IgD-negative memory B cell (primary cell): ENCODE measurements around the gene ELP6. TPM values are rescaled to one million over a fixed set of nuclear protein-coding genes. Genes with fewer than 3 reads are reported as not detected.
A peak's percentile ranks its signal among the peaks of the same experiment; 100 is the strongest.
"Not testable (repeated sequence)": the region's sequence is repeated elsewhere in the genome, so short reads cannot be mapped to it uniquely, and the experiment has no call there.

Experiments
- H3K27ac Mint-ChIP-seq, 3 donors: one replicate each; pipeline ENCODE4 v1.8.0; 2020 to 2022; ENCODE audit warnings: mild to moderate bottlenecking in 3 of 3, mixed read lengths in 3 of 3, moderate library complexity in 1 of 3
- H3K27me3 Mint-ChIP-seq: one replicate; pipeline ENCODE4 v1.8.0; 2021; ENCODE audit warnings: mixed read lengths
- H3K36me3 Mint-ChIP-seq: one replicate; pipeline ENCODE4 v1.8.0; 2020; ENCODE audit warnings: mild to moderate bottlenecking, mixed read lengths
- H3K4me1 Mint-ChIP-seq, 3 donors: one replicate each; pipeline ENCODE4 v1.8.0; 2020 to 2022; ENCODE audit warnings: mixed read lengths in 3 of 3, mild to moderate bottlenecking in 1 of 3
- H3K4me3 Mint-ChIP-seq, 4 donors: one replicate each; pipeline ENCODE4 v1.8.0; 2020 to 2022; ENCODE audit warnings: mild to moderate bottlenecking in 4 of 4, mixed read lengths in 4 of 4, moderate library complexity in 3 of 4
- H3K9me3 Mint-ChIP-seq, 3 donors: one replicate each; pipeline ENCODE4 v1.8.0; 2020 to 2021; ENCODE audit warnings: mixed read lengths in 3 of 3, mild to moderate bottlenecking in 1 of 3
- polyA plus RNA-seq: library from polyadenylated mRNA; unstranded; fragments of 300-500 nt; fragmentation: Illumina TruSeq; gene quantifications from one replicate; pipeline ENCODE4 v1.2.3, GENCODE V29; 2021

ELP6 gene
- polyA plus RNA-seq, 1 donor from 2014 or later = 39.2 TPM

DNA sequence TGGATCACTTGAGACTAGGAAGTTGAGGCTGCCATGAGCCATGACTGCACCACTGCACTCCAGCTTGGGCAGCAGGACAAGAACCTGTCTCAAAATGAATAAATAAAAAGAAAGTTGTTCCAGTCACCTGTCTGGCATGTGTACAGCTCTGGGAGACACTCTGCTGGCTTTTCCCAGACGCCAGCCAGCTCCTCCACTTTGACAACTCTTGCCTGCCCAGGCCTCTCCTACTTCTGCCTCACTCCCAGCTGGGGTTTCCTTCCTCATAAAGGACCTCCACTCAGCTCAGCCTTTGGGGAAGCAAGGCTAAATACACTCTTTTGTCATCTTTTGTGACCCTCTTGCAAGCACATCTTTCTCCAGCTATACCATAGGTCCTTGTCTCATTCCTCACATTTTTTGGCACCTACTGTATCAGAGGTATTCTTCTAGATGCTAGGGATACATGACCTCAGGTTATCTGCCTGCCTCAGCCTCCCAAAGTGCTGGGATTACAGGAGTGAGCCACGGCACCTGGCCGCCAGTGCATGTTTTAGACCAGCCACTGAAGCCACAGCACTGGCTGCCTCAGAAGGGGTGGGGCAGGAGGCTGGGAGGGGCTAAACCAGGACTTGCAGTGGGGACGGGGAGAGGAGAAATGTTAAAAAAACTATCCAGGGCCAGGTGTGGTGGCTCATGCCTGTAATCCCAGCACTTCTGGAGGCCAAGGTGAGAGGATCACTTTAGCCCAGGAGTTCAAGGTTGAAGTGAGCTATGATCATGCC, 10.0 kb upstream of the ELP6 start:
- peaks cover 2% of the 10 kb centered on the region for H3K36me3 Mint-ChIP-seq
- peaks cover 2 to 5% (median 4%) of the 10 kb centered on the region in 3 donors for H3K9me3 Mint-ChIP-seq
- H3K27me3 Mint-ChIP-seq = peaks cover 2% of the 10 kb centered on the region
- peaks cover 7 to 12% (median 11%) of the 10 kb centered on the region in 3 donors for H3K4me1 Mint-ChIP-seq
- H3K4me3 Mint-ChIP-seq = peak overlapping the region in 1 of 4 donors; percentile 32
- H3K27ac Mint-ChIP-seq = peak overlapping the region in 1 of 3 donors; percentile 2

DNA sequence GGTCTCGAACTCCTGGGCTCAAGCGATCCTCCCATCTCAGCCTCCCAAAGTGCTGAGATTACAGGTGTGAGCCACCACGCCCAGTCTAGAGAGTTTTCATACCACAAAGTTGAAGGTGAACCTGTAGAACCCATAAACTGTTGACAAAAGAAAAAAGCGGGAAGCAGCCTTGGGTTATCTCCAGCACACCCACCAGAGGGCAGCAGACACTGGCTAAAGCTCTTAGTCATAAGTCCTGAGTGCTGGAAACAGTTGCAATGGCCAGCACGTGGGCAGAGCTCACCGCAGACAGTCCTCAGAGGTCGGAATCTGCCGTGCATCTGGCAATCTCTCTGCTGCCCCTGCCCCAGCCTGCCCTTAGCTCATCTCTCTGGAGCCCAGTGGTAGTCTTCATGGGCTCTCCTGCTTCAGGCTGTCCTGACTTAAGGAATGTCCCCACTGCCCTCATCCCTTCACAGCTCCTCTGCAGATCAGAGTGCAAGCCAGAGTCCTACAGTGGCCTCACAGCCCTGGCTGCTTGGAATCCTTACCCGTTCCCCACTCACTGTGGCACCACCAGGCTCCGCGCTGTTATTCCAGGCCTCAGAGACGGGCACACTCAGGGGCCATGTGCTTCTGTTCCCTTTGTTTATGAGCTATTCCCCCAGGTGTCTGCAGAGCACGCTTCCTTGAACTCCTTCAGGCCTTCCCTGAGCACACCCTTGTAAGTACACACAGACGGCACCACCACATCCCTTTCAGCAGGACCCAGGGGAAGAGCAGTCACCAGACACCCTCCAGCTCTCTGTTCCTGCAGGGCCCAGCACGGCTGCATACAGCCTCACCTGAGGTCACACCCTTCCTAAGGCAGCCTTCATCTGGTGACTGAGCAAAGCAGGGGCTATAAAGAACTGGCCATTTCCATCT, 8.8 kb upstream of the ELP6 start:
- H3K9me3 Mint-ChIP-seq = peaks cover 0 to 2% (median 0%) of the 10 kb centered on the region in 3 donors
- peak overlapping the region in 1 of 3 donors; percentile 43 for H3K27ac Mint-ChIP-seq
- peaks cover 2% of the 10 kb centered on the region for H3K27me3 Mint-ChIP-seq
- H3K4me3 Mint-ChIP-seq = peak overlapping the region in 2 of 4 donors; percentile 31 to 57
- peaks cover 3% of the 10 kb centered on the region for H3K36me3 Mint-ChIP-seq
- peaks cover 7 to 12% (median 11%) of the 10 kb centered on the region in 3 donors for H3K4me1 Mint-ChIP-seq

DNA sequence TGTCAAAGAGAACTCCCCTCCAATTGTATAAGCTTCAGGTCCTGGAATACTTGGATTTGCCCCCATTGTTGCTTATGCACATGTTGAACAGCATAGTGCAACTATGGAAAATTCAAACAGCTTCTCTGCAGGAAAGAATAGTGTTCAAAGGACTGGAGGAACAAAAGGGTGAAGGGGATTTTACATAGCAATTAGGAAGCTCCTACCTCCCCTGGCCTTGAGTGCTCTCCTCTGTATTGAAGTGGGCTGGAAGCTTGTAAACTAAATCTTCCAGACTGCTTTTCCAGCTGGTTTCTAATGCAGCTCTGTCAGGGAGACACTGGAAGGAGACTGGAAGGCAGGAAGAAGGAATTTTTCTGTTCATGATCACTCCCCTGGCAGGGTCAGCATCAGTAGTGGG, 7.2 kb upstream of the ELP6 start:
- no peak overlapping the region for H3K27ac Mint-ChIP-seq
- H3K4me3 Mint-ChIP-seq = no peak overlapping the region

DNA sequence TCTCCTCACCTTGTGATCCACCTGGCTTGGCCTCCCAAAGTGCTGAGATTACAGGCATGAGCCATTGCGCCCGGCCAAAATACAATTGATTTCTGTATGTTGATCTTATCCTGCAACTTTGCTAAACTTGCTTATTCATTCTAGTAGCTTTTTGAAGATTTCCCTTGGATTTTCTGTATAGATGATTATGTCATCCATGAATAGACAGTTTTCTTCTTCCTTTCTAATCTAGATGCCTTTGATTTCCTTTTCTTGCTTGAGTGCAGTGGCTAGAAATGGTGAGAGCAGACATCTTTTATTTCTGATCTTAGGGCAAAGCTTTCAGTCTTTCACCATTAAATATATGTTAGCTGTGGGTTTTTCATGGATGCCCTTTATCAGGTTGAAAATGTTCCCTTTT, 4.4 kb upstream of the ELP6 start:
- Mint-ChIP-seq H3K27me3 (no peaks in the 10 kb centered on the region), H3K27ac (no peak overlapping the region), H3K4me1 (peaks cover 4 to 17% (median 7%) of the 10 kb centered on the region in 3 donors), H3K36me3 (peaks cover 1% of the 10 kb centered on the region), H3K9me3 (no peaks in the 10 kb centered on the region), H3K4me3 (peak overlapping the region in 1 of 4 donors; percentile 3)

More for the DNA sequence above, 7.2 kb upstream of the ELP6 start:
- peaks cover 1% of the 10 kb centered on the region for H3K27me3 Mint-ChIP-seq
- peaks cover 3% of the 10 kb centered on the region for H3K36me3 Mint-ChIP-seq
- H3K9me3 Mint-ChIP-seq = no peaks in the 10 kb centered on the region
- peaks cover 5 to 9% (median 8%) of the 10 kb centered on the region in 3 donors for H3K4me1 Mint-ChIP-seq

DNA sequence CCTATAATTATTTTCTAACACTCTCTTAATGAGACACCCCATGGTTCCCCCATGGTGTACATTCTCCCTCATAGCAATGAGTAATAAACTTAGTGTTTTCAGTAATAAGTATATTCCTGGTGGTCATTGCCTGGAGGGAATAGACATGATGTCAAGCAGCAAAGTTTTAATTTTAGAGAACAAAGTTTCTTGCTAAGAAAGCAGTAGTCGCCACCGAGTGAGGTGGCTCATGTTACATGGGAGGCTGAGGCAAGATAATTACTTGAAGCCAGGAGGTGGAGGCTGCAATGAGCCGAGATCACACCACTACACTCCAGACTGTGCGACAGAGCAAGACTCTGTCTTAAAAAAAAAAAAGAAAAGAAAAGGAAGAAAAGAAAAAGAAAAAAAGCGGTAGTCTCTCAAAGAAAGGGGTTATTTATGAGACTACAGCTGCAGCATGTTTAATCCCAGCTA, 2.4 kb upstream of the ELP6 start:
- Mint-ChIP-seq H3K36me3 (peaks cover 1% of the 10 kb centered on the region), H3K4me1 (peaks cover 4 to 19% (median 9%) of the 10 kb centered on the region in 3 donors), H3K27ac (peak overlapping the region in 1 of 3 donors; percentile 81), H3K4me3 (peak overlapping the region in 1 of 4 donors; percentile 99), H3K27me3 (no peaks in the 10 kb centered on the region), H3K9me3 (no peaks in the 10 kb centered on the region)

DNA sequence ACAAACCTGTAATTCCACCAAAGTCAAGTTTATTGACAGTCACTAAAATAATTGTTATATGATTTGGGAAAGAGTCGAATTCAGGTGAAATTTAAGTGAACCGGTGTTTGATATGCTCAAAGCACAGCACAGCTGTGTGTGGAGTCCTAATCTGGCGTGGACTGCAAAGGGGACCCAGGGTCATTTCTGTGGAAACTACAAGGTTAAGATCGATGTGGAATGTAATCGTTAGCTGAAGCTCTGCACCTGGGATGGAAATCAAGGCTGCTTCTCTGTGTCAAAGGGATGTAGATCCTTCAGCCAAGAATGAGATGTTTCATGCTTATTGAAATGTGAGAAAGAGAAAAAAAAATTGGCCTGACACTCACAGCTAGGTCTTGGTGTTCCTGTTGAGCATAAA, 1.6 kb upstream of the ELP6 start:
- no peaks in the 10 kb centered on the region for H3K9me3 Mint-ChIP-seq
- H3K36me3 Mint-ChIP-seq = peaks cover 5% of the 10 kb centered on the region
- H3K4me1 Mint-ChIP-seq = peaks cover 4 to 19% (median 9%) of the 10 kb centered on the region in 3 donors
- H3K27me3 Mint-ChIP-seq = no peaks in the 10 kb centered on the region
- H3K4me3 Mint-ChIP-seq = peak overlapping the region; percentile 56 to 99 (median 79)
- peak overlapping the region in 1 of 3 donors; percentile 81 for H3K27ac Mint-ChIP-seq

DNA sequence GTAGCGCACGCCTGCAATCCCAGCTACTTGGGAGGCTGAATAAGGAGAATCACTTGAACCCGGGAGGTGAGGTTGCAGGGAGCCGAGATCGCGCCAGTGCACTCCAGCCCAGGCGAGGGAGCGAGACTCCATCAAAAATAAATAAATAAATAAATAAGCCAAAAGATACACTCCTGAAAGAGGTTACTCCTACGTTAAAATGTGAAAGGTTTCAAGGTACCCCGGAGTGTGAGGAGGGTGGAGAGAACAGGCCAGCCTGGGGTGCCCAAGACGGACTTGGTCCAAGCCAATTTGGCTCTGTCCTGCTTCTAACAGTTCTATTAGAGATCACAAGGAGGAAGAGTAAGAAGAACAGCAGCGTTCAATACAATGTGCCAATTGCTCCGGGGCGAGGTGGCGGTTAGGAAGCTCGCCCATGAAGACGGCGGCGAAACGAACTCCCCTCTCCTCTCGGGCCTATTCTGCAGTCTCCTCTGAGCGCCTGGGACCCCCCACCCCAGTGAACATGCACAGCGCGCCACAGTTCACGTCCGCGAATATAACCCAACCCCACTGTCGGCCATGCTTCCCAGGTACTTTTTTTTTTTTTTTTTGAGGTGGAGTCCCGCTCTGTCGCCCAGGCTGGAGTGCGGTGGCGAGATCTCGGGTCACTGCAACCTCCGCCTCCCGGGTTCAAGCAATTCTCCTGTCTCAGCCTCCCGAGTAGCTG, 942 bp downstream of the ELP6 start:
- H3K9me3 Mint-ChIP-seq = no peaks in the 10 kb centered on the region
- H3K27ac Mint-ChIP-seq = peak overlapping the region; percentile 99
- H3K27me3 Mint-ChIP-seq = no peaks in the 10 kb centered on the region
- H3K36me3 Mint-ChIP-seq = peaks cover 3% of the 10 kb centered on the region
- H3K4me1 Mint-ChIP-seq = peaks cover 4 to 19% (median 9%) of the 10 kb centered on the region in 3 donors
- peak overlapping the region; percentile 98 to 100 (median 99) for H3K4me3 Mint-ChIP-seq

DNA sequence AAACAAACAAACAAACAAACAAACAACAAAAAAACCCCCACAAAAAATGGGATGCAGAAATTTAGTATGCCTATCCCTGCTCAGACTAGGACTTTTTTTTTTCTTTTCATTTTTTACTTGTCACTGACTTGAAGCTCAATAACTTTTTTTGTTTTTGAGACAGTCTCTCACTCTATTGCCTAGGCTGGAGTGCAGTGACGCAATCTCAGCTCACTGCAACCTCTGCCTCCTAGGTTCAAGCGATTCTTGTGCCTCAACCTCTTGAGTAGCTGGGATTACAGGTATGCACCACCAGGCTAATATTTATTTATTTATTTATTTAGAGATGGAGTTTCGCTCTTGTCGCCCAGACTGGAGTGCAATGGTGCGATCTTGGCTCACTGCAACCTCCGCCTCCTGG, 8.2 kb downstream of the ELP6 start:
- not testable (repeated sequence) for H3K27me3 Mint-ChIP-seq, H3K27ac Mint-ChIP-seq, H3K36me3 Mint-ChIP-seq, H3K4me3 Mint-ChIP-seq, H3K9me3 Mint-ChIP-seq, H3K4me1 Mint-ChIP-seq

DNA sequence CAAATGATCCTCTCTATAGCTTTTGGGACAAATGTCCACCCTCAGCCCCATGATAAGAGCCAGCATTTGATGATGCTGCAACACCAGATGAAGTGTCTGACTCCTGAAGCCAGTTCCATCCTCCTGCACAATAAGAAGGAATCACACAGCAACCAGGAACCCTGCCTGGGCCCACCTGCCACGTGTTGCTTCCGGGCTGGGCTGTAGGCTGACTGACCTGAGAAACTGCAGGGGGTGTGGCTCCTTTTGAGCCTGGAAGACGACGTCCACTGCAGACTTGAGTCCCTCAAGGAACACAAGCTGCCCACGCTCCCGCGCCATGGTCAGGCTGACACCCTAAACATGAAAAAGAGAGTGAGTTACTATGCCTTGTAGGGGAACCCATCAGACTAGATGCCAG, 9.4 kb downstream of the ELP6 start:
- H3K27ac Mint-ChIP-seq = no peak overlapping the region
- H3K4me1 Mint-ChIP-seq = no peaks in the 10 kb centered on the region
- H3K27me3 Mint-ChIP-seq = no peaks in the 10 kb centered on the region
- no peaks in the 10 kb centered on the region for H3K9me3 Mint-ChIP-seq
- no peak overlapping the region for H3K4me3 Mint-ChIP-seq
- H3K36me3 Mint-ChIP-seq = peaks cover 5% of the 10 kb centered on the region

DNA sequence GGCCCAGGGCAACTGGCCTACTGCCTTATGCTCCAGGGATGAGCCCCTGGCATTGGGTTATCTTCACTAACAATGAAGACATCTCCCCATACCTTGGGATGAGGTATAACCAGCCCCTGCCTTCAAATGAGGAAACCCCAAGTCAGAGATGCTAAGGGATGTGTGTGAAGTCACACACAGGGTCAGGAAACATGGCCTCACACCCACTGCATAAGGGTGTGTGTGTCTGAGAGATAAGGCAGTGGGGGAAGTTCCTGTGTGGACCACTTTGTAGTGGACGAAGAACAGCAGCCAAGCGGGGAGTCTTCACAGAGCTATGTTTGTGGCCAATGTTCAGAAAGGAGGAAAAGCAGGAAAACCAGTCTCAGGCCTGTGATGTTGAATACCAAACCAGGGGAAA, 10.5 kb downstream of the ELP6 start:
- no peaks in the 10 kb centered on the region for H3K27me3 Mint-ChIP-seq
- no peaks in the 10 kb centered on the region for H3K9me3 Mint-ChIP-seq
- H3K4me1 Mint-ChIP-seq = peaks cover 0 to 3% (median 0%) of the 10 kb centered on the region in 3 donors
- H3K4me3 Mint-ChIP-seq = no peak overlapping the region
- H3K27ac Mint-ChIP-seq = no peak overlapping the region
- H3K36me3 Mint-ChIP-seq = peaks cover 5% of the 10 kb centered on the region

DNA sequence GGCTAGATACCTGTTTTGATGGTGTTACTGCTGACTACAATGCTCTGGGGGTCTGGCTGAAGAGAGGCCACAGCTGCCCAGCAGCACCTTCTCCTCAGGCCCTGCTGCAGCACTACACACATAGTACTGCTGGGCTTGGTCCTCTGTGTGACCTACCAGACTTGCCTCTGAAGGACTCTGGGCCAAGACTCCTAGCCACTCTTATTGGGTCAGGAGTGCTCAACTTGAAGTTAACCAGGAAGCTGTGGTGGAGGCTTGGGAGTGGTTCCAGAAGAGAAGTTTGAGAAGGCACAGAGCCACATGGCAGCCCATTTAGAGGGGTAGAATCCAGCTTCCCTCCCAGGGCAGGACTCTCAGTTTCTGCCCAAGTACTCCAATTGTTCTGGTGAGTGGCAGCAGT, 16.6 kb downstream of the ELP6 start:
- peak overlapping the region in 1 of 3 donors; percentile 37 for H3K27ac Mint-ChIP-seq
- no peaks in the 10 kb centered on the region for H3K27me3 Mint-ChIP-seq
- no peak overlapping the region for H3K4me3 Mint-ChIP-seq
- no peaks in the 10 kb centered on the region for H3K9me3 Mint-ChIP-seq
- peaks cover 10% of the 10 kb centered on the region for H3K36me3 Mint-ChIP-seq
- peaks cover 4 to 11% (median 8%) of the 10 kb centered on the region in 3 donors for H3K4me1 Mint-ChIP-seq

DNA sequence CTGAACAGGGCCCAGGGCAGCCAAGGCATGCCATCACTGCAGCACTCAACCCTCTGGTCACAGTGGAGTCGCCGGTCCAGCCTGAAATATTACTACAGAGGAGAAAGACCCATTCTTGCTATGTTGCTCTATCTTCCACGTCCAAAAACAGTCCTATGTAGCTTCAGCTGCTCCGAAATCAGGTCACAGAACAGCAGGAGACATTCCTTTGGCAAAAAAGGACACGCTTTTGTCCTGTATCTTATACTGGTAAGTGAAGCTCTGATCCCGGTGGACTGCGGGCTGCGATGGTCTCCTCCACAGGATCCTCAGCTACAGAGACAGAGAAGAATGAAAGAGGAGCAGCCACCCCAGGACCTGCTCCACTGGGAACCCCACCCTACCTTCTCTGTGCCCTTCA, 17.6 kb downstream of the ELP6 start:
- no peaks in the 10 kb centered on the region for H3K27me3 Mint-ChIP-seq

DNA sequence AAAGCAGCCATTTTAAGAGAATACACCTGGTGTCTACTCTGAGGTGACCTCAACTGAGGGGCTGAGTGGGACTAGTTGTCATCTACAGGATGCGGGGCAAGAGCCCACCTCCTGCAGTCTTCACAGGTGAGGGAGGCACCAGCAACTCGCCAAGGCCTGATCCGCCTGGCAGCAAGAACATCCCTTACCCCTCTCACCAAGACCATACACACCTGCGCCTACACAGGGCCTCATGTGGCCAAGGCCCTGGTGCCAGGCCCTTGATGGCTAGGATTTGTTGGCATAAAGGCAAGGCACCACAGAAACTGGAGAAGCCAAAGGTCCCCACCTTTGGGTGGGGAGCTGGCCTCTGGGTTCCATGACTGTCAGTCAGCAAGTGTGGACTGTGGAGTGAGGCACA, 18.4 kb downstream of the ELP6 start:
- H3K36me3 Mint-ChIP-seq = peaks cover 8% of the 10 kb centered on the region

More for the DNA sequence above, 17.6 kb downstream of the ELP6 start:
- Mint-ChIP-seq H3K27ac (no peak overlapping the region), H3K9me3 (no peaks in the 10 kb centered on the region), H3K4me3 (no peak overlapping the region), H3K36me3 (peaks cover 8% of the 10 kb centered on the region), H3K4me1 (peaks cover 9 to 17% (median 13%) of the 10 kb centered on the region in 3 donors)

DNA sequence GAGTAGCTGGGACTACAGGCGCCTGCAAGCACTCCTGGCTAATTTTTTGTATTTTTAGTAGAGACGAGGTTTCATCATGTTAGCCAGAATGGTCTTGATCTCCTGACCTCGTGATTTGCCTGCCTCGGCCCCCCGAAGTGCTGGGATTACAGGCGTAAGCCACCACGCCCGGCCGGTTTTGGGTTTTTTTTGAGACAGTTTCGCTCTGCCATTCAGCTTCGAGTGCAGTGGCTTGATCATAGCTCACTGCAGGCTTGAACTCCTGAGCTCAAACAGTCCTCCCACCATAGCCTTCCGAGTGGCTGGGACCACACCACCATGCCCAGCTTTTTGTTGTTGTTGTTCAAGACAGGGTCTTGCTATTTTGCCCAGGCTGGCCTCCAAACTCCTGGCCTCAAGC, 21.7 kb downstream of the ELP6 start:
- peak overlapping the region in 2 of 4 donors; percentile 55 to 78 for H3K4me3 Mint-ChIP-seq
- peaks cover 10 to 15% (median 14%) of the 10 kb centered on the region in 3 donors for H3K4me1 Mint-ChIP-seq
- no peak overlapping the region for H3K27ac Mint-ChIP-seq
- no peaks in the 10 kb centered on the region for H3K9me3 Mint-ChIP-seq
- H3K36me3 Mint-ChIP-seq = peaks cover 4% of the 10 kb centered on the region
- H3K27me3 Mint-ChIP-seq = no peaks in the 10 kb centered on the region

More for the DNA sequence above, 18.4 kb downstream of the ELP6 start:
- H3K4me3 Mint-ChIP-seq = no peak overlapping the region
- H3K27ac Mint-ChIP-seq = no peak overlapping the region
- H3K4me1 Mint-ChIP-seq = peaks cover 10 to 17% (median 15%) of the 10 kb centered on the region in 3 donors
- no peaks in the 10 kb centered on the region for H3K9me3 Mint-ChIP-seq
- H3K27me3 Mint-ChIP-seq = no peaks in the 10 kb centered on the region
